ENCODE data around the gene DOP1A.

GRCh38 chr6:83168556-83168955 lies 101.1 kb downstream of the DOP1A start:
- TF ChIP-seq, protein P1, sequence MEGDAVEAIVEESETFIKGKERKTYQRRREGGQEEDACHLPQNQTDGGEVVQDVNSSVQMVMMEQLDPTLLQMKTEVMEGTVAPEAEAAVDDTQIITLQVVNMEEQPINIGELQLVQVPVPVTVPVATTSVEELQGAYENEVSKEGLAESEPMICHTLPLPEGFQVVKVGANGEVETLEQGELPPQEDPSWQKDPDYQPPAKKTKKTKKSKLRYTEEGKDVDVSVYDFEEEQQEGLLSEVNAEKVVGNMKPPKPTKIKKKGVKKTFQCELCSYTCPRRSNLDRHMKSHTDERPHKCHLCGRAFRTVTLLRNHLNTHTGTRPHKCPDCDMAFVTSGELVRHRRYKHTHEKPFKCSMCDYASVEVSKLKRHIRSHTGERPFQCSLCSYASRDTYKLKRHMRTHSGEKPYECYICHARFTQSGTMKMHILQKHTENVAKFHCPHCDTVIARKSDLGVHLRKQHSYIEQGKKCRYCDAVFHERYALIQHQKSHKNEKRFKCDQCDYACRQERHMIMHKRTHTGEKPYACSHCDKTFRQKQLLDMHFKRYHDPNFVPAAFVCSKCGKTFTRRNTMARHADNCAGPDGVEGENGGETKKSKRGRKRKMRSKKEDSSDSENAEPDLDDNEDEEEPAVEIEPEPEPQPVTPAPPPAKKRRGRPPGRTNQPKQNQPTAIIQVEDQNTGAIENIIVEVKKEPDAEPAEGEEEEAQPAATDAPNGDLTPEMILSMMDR (IDR thresholded peaks at IDR 0.05; ENCODE audit: low read length): no peak
- no peak for TF ChIP-seq EZH2 (IDR thresholded peaks at IDR 0.05; ENCODE audit: borderline replicate concordance, low read length)
